T-helper 22 cell (primary cell): ENCODE data around the gene ZG16.
"Not testable (repeated sequence)": the region's sequence is repeated elsewhere in the genome, so short reads cannot be mapped to it uniquely, and the experiment has no call there.

Experiments
- DNase-seq: peaks from one replicate; pipeline ENCODE4 v3.0.0-alpha.2; 2020; ENCODE audit warnings: low read depth

ZG16 gene

DNA sequence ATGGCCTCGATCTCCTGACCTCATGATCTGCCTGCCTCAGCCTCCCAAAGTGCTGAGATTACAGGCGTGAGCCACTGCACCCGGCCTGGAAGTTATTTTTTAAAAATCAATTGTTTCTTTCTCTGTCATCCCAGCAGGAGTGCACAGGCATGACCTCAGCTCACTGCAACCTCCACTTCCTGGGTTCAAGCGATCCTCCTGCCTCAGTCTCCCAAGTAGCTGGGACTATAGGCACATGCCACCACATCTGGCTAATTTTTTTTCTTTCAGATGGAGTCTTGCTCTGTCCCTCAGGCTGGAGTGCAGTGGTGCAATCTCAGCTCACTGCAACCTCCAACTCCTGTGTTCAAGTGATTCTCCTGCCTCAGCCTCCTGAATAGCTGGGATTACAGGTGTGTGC lies 9.1 kb downstream of the ZG16 start:
- not testable (repeated sequence) for DNase-seq

- DNase-seq = no peak
Measured at GRCh38 chr16:29789775-29790182, 11.7 kb downstream of the ZG16 start.

DNA sequence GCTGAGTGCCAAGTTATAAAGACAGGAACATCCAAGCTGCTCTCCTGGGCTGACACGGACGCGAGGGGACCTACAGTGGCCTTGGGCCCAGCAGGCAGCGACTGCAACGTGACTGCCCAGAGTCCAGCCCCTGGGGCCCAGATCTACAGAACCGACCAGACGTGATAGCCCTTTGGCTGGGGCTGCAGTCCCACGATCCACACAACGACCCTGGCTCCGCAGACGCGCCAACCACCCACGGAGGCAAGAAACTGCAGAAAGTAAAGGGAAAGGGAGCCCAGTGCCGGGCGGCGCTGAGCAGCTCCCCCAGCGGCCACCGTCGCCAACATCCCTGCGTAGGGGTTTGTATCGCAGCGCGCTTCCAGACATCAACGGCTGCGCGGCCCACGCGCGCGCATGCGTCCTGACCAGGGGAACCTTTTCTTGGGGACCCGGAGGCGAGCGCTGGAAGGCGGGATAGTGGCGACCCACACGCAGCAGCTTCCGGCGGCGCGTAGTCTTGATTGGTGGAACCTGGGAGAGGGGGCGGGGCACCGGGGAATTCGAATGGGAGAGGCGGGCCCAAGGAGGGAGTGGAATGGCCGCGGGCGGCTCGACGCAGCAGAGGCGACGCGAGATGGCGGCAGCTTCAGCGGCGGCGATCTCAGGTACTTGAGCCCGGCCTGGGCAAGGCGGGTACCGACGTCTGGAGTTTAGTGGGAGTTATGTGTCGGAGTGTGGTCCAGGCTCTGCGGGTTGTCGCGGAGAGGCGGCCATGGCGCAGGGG lies 12.3 kb downstream of the ZG16 start, which contains the start of gene KIF22:
KIF22 (plus strand) TSS at position 569 of the 766 bp plus-strand sequence; CDS start at position 578, 9 bp downstream.
- DNase-seq = peak; percentile 99

GRCh38 chr16:29790949-29791844 lies 13.1 kb downstream of the ZG16 start:
- DNase-seq = no peak

GRCh38 chr16:29791845-29792807 lies 14.1 kb downstream of the ZG16 start:
- no peak for DNase-seq

GRCh38 chr16:29793153-29793552 lies 15.1 kb downstream of the ZG16 start:
- DNase-seq = not testable (repeated sequence)

DNA sequence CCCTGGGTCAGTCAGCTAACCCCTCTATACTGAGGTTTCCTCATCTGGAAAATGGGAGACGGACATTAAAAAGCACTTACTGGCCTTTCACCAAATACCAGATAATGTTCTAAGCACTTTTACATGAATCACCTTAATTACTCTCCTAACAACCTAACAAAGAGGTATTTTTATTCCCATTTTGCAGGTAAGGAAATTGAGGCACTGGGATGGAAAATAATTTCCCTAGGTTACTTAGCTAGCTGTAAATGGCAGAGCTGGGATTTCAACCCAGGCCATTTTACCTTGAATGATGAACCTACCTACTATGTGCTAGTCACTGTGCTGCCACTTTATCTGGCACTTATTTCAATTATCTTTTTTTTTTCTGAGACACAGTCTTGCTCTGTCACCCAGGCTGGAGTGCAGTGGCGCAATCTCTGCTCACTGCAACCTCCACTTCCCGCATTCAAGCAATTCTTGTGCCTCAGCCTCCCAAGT lies 16.2 kb downstream of the ZG16 start:
- DNase-seq = no peak

DNA sequence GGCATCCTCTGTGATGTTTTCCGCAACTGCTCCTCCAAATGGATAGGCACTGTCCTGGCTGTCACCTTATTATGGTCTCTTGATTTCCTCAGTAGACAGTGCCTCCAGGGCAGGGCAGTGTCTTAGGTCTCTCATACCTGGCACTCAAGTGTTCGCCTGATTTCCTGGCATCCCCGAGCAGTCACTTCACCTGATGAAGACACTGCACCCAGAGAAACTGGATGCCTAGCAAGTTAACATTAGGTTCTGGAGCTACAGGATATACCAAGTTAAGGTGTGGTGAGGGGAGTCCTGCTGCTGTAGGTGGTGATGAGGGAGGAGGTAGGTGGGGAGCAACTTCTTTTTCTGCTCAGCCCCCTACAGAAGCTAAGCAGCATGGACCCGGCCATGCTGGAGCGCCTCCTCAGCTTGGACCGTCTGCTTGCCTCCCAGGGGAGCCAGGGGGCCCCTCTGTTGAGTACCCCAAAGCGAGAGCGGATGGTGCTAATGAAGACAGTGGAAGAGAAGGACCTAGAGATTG lies 24.4 kb downstream of the ZG16 start:
- DNase-seq = no peak

- no peak for DNase-seq
Measured at GRCh38 chr16:29804020-29804419, 26.0 kb downstream of the ZG16 start.

GRCh38 chr16:29804455-29805231 lies 26.6 kb downstream of the ZG16 start:
- no peak for DNase-seq

DNA sequence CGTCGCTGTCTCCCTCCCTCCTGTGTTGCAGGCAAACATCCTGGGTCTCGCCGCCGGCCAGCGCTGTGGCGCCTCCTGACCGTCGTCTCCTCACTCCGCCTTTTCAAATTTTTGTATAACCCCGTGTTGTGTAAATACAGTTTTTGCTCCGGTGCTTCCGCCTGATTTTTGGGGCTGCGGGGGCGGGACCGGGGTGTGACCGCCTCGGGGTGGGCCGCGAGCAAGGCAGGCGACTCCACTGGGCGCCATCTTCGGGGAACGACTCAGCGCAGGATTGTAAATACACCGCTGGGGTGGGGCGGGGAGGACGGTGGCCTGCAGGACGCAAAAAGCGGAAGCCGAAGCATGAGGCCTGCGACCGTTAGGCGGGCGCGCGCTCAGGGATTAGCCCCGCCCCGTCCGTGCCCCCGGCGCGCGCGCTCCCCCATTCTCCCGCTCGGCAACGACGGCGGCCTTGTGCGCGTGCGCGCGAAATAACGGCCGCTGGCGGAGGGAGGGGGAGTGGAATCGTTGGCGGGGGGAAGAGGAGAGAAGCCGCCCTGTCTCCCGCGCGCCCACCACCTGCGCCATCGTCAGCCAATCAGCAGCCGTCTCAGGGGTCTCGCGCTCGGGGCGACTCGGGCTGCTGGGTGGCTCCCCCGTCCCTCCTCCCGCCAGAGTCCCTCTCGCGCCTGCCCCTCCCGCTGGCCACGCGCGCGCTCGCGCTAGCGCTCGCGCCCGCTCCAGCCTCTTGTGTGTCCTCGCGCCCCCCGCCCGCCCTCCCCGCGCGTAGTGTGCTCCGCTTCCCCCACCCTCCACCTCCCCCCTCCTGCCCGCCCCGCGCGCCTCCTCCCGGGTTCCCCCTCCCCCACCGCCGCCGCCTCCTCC lies 27.4 kb downstream of the ZG16 start:
- DNase-seq = peak; percentile 97

- no peak for DNase-seq
Measured at GRCh38 chr16:29806099-29806579, 28.1 kb downstream of the ZG16 start, which contains the start of gene MAZ. Gene MAZ (plus strand): TSS chr16:29806529. CDS start chr16:29806702, 173 bp downstream.

- peak; percentile 37 for DNase-seq
Measured at GRCh38 chr16:29806641-29807425, 28.8 kb downstream of the ZG16 start.

GRCh38 chr16:29807426-29808218 lies 29.6 kb downstream of the ZG16 start:
- DNase-seq = peak; percentile 89

GRCh38 chr16:29808219-29808900 lies 30.3 kb downstream of the ZG16 start:
- DNase-seq = no peak

DNA sequence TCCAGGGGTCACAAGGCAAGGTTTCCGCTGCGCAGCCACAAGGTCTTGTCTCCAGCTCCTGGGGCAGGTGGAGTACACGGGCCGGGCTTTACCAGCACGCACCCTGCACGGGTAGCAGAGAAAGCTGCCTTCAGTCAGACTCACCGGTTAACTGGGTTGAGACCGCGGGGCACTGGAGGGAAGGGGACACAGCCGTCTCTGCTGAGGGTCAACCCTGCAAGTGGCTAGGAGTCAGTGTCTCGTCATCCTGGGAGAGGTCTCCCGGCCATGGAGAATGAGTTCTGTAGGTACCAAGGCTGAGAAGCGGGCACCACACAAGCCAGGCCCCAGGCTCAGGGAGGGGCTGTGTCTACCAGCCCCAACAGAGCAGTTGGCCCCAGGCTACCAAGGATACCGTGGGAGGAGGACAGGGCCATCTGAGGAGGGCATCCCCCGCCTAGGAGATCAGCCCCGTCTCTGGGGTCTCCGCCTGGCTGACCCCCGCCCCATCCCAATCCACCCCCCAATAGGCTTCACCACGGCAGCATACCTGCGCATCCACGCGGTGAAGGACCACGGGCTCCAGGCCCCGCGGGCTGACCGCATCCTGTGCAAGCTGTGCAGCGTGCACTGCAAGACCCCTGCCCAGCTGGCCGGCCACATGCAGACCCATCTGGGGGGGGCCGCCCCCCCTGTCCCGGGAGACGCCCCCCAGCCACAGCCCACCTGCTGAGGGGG lies 31.1 kb downstream of the ZG16 start:
- DNase-seq = no peak
